HG03103 (cell line): Measurements from ENCODE around the gene C1orf226.
"Not testable (repeated sequence)": the region's sequence is repeated elsewhere in the genome, so short reads cannot be mapped to it uniquely, and the experiment has no call there.

Experiments used
- ATAC-seq: cut with Tn5 transposase; IDR thresholded peaks from one replicate; pipeline ENCODE4 v1.9.1; 2021; ENCODE audit warnings: low read depth; ENCODE audit not compliant: unreplicated experiment

C1orf226 gene, protein sequence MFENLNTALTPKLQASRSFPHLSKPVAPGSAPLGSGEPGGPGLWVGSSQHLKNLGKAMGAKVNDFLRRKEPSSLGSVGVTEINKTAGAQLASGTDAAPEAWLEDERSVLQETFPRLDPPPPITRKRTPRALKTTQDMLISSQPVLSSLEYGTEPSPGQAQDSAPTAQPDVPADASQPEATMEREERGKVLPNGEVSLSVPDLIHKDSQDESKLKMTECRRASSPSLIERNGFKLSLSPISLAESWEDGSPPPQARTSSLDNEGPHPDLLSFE

DNA sequence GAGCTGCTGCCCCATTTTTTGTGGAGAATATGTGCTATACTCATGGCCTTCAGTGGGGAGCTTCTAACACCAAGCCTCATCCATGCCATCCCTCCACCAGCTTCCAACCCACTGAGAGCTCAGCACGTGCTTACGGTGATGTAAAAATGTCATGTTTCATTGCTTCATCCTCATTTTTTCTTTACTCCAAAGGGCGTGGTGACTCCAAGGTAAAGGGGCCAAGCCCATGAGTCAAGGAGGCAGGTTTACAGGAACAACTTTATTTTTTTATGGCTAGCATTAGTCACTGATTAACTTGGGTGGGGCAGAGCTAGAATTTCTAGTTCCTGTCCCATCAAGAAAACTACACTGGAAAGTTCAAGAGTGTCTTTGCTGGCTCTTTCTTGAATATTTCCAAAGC lies at the start of gene C1orf226:
Gene C1orf226, plus strand, starts transcription at position 346 of the 400 bp plus-strand sequence. CDS start 174 bp downstream, outside the sequence.
- ATAC-seq: no peak

DNA sequence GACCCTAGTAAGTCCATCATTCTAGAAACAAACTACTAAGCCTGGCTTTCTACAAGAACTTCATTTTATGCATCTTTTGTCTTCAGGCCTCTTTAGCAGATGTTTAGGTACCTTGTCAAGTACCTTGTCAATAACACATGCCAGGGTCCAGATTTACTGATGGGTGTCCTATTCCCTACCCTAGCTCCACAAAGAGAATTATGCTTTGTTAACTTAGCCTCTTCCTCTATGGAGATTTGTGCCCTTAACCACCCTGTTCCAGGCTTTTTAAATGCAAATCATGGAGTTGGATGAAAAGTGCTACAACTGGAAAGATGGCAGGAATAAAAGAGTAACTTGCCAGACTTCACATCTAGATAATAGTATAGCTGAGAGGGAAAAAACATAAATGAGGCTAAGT lies 47.5 kb upstream of the C1orf226 start:
- no peak for ATAC-seq

DNA sequence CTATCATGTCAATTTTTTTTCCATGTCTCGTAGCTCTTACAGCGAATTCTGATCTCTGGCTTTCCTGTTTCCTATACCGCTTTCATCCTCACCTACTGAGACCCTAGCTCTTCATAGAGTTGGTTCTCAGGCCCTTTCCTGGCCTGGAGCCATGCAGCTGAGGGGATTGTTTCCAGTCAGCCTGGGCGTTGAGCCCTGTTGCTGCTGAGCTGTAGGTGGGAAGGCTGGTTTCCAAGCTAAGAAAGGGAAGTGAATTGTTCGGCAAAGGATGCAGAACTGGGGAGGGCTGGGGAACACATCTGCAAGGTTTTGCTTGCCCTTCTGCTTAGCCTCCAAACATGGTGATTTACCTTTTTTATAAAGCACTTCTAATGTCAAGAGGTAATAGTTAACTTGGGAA lies 46.4 kb upstream of the C1orf226 start:
- no peak for ATAC-seq

DNA sequence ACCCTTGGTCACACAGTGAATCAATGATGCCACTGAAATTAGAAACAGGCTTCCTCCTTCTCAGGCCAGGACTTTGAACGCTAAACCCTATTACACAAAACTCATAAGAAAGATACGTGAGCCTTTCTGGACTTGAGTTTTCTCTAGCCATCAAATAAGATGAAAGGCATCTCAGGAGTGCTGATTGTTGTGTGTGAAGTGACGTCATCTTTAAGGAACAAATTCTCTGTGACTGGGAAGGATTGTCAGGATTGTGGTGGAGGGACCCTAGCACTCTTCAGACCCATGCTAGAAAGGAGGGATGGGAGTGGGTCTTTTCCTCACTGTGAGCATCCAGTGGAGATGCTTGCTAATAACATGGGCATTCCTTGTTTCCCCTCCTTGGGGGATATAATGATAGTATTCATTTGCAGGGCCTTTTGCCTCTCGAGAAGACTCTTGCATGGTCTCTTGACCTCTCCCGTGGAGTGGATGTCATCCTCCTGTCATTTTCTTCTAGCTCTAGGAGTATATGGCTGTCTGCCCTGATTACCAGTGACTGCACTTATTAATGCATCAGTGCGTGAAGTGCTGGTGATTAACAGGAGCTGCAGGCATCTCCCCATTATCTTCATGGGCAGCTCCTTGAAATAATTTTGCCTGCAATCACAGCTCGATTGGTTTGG lies 44.8 kb upstream of the C1orf226 start:
- no peak for ATAC-seq

DNA sequence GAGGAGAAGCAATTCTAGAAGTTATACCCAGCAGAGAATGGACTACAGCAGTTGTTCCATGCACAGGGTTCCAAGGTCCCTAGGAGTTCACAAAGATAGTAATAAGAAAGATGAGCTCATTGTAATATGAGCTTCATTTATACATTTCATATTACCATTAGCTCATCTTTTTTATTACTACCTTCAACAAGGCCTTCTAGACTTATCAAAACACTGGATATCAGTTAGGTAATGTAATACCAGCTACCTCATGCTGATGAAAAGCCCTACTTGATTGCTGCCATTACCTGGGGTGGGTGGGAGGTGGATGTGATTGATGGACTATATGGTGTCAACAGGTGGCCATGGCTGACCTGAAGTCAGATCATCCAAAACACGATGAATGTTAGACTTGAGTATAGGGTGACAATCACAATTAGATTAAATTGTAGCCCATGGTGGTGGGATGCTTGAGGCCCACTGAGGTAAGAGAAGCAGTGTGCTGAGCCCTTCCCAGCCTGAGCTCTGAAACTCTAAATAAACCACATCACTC lies 39.0 kb upstream of the C1orf226 start:
- no peak for ATAC-seq

DNA sequence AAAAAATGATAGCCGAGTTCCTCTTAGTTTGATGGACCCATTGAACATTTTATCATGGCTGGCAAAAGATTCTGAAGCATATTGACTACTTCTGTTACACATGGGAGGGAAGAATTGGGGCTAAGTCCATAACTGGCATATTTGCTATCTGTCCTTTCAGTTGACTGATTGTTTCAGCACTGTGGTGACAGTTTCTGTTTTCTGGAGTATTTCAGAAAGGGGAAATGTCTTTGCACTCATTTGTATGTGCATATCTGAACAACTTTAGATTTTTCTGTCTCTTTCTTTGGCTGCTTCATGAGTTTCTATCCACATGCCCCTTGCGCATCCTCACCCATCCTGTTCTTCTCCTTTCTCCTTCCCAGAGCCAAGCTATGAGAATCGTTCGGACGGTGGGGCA lies 38.1 kb upstream of the C1orf226 start:
- no peak for ATAC-seq

DNA sequence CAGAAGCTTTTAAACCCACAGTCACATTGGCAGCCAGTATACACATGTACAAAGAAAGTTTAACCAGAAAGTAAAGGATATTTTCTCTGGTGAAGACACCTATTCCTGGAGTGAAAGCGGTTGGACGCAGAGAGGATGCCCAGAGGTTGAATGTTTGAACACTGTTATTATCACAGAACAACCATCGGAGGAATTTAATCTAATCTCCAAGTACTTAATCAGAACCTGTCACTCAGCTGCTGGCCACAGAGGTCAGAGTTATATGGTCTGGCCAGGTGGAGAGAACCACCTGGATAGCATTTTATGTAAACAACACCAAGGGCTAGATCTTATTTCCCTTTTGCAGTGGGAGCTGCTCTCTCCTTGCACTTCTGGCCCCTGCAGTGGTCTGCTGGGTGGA lies 34.2 kb upstream of the C1orf226 start:
- ATAC-seq: no peak

DNA sequence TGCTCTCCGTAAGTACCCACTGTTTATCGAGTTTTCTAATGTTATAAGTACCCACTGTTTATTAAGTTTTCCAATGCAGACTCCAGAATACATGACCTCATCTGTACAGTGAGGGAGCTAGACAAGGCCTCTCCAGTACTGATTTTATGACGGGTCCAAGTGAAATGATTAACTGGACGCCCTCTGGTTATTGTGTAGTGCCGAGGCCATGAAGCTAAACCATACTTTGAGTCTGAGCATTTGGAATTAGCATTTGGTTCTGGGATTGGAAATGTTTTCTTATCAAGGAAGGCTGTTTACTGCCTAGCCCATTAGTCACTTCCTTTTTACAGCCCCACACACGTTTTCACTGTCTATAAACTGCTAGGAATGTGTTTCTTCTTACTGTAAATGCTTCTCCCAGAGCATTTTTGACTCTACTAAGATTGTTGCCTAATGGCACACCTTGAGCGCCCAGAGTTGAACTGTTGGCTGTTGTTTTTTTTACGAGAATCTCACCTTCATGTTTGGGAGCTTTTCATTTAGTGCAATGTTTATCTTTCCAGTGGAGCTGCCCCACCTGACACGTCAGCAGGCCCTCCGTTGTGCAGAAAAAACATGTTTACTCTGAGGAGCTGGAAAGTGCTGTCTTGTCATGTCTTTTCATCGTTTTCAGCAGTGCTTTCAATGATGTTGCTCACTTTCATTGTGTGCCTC lies 31.7 kb upstream of the C1orf226 start:
- ATAC-seq: no peak

DNA sequence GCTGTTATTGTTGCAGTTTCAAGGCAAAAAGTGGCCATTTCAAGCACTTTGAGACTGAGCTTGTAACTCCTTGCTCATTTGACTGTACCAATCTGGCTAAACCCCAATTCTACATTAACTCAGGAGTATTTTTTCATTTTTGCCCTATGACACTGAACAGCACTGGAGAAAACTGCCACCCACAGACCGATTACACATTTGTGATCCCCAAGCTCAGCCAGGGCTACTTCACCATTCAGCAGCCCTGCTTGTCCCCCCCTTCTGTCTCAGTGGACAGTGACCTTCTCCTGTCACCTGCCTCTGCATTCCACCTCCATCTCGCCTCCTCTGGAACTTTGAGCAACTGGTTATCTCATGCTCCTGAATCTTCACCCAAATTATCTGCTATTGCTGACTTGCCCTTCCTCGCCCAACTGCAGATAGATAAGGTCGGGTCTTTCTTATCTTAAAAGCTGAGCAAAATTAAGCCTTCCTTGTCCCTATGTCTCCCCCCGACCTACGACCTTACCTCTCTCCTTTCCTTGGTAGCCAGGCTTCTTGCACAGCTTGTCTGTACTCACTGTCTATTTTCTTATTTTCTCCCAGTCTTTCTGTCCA lies 30.2 kb upstream of the C1orf226 start:
- no peak for ATAC-seq

DNA sequence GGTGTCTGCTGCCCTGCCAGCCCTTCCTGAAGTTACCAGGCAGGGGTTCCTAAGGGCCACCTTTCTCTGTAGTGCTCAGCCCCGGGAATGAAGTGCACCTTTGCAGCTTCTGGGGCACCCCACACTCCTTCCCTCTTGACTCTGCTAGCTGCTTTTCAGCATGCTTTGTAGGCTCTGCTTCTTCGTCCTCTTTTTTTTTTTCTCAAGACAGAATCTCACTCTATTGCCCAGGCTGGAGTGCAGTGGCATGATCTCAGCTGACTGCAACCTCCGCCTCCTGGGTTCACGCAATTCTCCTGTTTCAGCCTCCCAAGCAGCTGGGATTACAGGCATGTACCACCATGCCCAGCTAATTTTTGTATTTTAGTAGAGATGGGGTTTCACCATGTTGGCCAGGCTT lies 29.7 kb upstream of the C1orf226 start:
- not testable (repeated sequence) for ATAC-seq

DNA sequence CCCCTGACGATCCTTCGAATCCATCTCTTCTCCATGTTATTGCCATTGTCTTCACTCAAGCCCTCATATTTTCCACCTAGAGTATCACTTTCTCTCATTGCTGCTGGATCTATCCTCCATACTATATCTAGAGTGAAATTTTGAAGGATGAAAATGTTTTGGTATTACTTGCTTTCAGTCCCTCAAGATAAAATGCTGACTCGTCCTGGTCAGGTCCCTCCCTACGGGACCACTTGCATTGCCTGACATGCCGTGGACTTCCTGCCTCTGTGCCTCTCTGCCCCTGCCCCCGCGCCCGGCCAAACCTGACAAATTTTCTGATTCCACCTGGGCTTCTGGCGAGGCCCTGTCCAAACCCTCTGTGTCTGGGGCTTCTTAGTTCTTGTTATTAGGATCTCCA lies 28.4 kb upstream of the C1orf226 start:
- ATAC-seq: no peak

DNA sequence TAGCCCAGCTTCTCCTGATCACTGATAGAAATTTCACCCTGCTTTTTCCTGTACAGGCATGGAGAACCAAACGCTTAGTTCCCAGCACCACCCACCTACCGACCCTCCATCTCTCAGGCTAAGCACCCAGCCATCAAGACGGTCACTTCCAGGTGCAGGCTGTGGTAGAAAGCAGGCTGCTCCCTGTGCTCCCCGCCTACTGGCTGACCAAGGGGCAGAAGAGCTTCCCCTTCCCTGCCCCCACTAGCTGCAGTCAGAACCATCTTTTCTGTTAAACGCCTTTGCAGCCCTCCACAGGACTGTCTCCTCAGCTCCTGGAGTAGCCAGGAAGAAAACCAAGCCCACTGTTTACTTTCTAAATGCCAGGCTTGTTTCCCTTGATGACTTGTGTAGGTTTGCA lies 27.8 kb upstream of the C1orf226 start:
- ATAC-seq: no peak

DNA sequence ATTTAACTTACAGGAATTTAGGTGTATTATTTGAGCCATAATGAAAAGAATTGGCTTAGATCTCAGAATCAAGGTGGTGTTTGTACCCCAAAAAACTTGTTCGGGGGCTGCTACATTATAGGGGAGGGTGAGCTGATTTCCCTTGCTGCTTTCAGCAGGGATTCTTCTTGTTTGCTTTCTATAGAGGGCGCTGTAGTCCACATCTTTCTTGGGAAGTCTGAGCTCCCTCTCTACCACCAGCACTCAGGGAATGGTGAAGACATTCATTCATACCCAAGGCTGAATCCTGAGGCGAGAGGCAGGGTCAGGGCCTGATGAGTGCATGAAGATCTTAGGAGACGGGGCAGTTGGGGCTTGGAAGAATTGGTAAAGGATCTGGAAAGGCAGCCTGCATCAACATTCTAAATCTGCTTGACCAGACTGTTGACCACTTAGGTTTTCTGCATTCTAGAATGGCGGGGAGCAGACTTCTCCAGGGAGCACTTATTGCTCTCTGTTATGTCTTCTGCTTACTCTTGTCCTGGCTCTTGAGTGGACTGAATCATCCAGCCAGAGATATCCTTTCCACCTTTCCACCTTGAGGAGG lies 23.8 kb upstream of the C1orf226 start:
- no peak for ATAC-seq

DNA sequence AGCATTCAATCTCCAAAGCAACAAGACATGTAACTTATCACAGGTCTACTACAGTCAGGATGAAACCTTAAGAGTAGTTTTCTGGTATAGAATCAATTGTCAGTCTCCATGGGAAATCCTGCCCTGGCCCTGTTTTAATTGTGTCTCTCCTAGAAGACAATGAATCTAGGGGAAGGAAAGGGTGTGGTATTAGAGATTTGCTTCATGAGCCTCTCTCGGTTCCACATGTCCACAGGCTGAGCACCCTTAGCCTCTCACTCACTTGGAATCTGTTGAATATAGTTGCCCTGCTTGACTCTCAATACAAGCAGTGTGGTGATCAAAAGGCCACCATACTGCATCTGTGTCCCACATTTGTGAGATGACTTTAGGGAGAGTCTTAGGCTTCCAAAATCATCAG lies 22.6 kb upstream of the C1orf226 start:
- ATAC-seq: no peak

DNA sequence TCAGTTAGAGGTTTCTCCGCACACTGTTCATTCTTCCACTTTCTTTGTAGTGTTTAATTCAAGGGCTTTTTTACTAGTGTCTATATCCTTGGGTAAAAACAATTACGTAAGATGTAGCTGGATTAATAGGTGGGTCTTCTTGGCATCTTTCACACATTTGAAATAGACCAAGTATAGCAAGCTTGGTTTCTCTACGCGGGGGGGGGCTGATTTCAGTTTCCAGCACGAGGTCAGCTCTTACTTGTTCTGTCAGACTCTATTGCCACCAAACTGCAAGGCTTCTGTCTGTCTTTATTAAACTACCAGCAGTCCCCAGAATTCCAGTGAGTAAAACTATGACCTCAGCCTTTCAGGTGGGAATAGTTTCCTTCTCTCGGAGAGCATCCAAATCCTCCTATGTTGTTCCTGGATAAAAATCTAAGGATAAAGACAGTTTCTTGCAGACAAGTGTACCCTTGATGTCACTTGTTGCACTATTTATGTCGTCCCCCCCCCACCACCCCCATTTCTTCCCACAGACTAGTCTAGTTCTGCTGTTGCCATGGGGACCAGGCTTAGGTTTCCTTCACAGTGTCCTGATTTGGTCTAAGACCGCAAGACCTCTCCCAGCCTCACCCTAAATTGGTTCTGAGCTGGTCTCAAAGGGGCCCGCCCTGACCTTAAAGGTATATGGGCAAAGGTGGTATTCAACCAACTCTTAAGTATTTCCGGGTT lies 21.8 kb upstream of the C1orf226 start:
- ATAC-seq: no peak

DNA sequence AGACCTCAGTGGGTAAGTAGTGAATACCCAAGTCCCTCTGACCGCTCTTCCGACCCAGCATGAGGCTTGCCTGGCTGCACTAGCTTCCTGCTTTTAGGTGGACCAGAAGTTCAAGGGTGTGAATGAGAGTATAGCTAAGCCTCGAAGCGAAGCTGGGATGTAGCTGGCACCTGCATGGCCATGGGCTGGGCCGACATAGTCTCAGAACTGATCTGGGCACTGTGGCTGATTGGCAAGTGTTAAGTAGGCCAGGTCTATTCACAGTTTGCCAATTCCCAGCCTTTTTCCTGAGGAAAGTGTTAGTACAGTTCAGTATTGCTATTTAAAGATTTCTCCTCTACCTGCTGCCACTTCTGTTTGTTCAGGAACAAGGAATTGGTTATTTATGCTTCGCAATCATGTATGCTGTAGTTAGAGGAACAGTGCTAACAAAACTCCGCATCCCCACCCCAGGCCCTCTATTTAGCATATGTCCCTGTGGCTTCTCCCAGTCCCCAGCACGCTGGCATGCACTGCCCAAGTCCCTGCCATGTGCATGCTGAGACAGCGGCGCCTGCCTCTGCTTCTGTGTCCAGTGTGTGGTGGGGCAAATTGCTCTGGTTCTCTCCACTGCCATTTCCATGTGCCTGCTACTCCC lies 21.2 kb upstream of the C1orf226 start:
- ATAC-seq: no peak

DNA sequence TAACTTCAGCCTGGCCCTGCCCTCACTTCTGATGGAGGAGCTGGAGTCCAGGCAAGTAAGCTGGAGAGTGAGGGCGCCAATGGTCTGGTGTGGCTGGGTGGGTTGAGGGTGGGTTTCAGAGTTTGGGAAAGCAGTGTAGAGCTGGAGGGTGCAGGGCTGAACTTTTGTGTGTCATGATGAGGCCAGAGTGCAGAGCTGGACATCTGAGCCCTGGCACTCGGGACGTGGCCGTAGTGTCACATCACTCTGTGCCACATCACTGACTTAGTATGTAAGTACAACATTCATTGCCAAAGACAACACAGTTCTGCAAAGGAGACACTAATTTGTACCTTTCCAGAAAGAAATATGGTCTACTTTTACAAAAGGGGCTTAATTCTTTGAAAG lies 20.7 kb upstream of the C1orf226 start:
- ATAC-seq: no peak

DNA sequence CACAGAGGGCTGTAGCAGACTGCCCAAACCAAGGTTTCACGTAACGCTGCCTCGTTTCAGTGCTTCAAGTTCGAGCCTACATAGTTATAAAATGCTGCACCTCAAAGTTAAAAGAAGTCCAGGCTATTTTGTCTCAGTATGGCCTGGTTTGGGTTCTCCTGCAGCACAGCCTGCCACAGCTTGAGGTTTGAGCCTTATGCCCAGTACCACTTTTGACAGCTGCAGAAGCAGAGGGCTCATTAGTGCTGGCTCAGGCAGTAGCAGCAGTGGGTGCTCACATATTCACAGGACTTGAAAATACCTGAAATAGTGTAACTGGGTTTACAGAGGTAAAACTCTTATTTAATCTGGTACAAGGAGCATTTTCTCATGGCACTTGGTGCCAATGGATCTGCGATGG lies 20.2 kb upstream of the C1orf226 start:
- no peak for ATAC-seq

DNA sequence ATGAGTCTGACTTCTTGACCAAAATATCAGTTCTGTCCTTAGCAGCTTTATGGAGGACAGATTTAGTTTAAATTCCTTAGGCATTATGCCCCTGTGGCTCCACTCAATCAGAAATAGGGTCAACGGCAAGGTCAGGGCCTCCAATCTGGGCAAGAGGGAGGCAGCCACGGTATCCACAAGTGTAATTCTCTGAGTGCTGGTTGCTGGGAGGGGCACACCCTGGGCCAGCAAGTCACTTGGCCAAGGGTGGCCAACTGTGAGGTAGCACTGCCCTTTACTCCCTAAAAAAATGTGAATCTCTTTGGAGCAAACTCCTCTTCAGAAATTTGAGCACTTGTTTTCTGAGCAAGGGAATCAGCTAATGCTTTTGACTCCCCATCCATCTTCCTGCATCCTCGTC lies 17.7 kb upstream of the C1orf226 start:
- no peak for ATAC-seq

DNA sequence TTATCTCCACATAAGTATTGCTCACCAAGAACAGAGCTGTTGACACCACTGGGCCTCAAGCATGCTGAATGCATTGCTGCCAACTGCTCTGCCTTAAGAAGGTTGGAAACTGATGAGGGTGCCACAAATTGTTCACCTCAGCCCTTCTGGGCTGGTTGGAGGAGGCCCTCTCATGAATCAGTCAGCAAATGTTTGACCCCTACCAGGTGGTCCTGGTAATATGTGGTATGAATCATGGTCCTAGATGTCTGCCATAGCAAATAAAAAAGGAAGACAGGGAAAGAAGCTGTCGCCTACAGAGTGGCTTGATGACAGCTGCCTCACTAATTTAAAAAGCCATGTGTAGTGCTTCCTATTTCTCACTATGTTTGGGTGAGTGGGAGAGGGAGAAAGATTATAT lies 17.0 kb upstream of the C1orf226 start:
- no peak for ATAC-seq
